GM13976 (cell line): ENCODE results near the gene UTS2B.

Experiments used
- DNase-seq: peaks from one replicate; pipeline ENCODE4 v3.0.0; 2012; ENCODE audit warnings: low spot score
- CTCF ChIP-seq: IDR thresholded peaks from 2 replicates; pipeline ENCODE4 v1.5.1; 2012; ENCODE audit warnings: borderline replicate concordance, mild to moderate bottlenecking; ENCODE audit not compliant: insufficient read depth; ENCODE audit errors: extremely low read depth, missing control alignments, control extremely low read depth
- in situ Hi-C: fragments of 300-500 bp; cut with MboI; formaldehyde crosslinking; loops from one replicate; pipeline ENCODE4 v1.12.0; 2022; ENCODE audit warnings: low sequenced_read_pairs, mixed read lengths, inconsistent platforms; ENCODE audit not compliant: unreplicated experiment

The UTS2B gene

GRCh38 chr3:191320316-191320715 lies 10.0 kb downstream of the UTS2B start:
- no peak for TF ChIP-seq CTCF
- in situ Hi-C loops: no loop called here
- DNase-seq: no peak

- in situ Hi-C loops: no loop called here
- no peak for TF ChIP-seq CTCF
- DNase-seq: no peak
Observed at GRCh38 chr3:191316876-191317603, 13.3 kb downstream of the UTS2B start.

- DNase-seq: no peak
- no peak for TF ChIP-seq CTCF
- in situ Hi-C loops: no loop called here
Observed at GRCh38 chr3:191314109-191314728, 16.1 kb downstream of the UTS2B start.

GRCh38 chr3:191313296-191313695 lies 17.0 kb downstream of the UTS2B start:
- DNase-seq: no peak
- in situ Hi-C loops: no loop called here
- no peak for TF ChIP-seq CTCF

GRCh38 chr3:191307341-191307740 lies 23.0 kb downstream of the UTS2B start:
- TF ChIP-seq CTCF: no peak
- in situ Hi-C loops: no loop called here
- no peak for DNase-seq

- no peak for DNase-seq
- TF ChIP-seq CTCF: no peak
- in situ Hi-C loops: no loop called here
Observed at GRCh38 chr3:191306428-191306827, 23.9 kb downstream of the UTS2B start.
